ENCODE measurements around the gene SET.

DNA sequence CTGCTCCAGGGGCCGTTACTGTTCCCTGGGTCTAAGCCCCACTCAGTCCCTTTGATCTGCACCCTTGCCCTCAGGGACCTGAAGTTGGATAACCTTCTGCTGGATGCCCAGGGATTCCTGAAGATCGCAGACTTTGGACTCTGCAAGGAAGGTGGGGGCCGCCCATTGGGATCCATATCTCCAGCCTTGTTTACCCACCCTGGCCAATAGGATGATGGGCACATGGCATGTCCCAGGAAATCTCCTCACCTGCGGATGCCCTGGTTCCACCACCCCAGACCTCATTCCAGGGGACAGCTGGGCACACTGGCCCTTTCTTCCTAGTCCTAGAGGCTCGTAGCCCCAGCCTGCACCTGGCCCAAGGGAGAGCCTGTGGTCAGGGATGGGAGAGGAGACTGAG lies 29.5 kb downstream of the SET start:
- TF ChIP-seq, protein P1, sequence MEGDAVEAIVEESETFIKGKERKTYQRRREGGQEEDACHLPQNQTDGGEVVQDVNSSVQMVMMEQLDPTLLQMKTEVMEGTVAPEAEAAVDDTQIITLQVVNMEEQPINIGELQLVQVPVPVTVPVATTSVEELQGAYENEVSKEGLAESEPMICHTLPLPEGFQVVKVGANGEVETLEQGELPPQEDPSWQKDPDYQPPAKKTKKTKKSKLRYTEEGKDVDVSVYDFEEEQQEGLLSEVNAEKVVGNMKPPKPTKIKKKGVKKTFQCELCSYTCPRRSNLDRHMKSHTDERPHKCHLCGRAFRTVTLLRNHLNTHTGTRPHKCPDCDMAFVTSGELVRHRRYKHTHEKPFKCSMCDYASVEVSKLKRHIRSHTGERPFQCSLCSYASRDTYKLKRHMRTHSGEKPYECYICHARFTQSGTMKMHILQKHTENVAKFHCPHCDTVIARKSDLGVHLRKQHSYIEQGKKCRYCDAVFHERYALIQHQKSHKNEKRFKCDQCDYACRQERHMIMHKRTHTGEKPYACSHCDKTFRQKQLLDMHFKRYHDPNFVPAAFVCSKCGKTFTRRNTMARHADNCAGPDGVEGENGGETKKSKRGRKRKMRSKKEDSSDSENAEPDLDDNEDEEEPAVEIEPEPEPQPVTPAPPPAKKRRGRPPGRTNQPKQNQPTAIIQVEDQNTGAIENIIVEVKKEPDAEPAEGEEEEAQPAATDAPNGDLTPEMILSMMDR (conservative IDR thresholded peaks at IDR 0.05; ENCODE audit: low read length), result no peak
- no peak for TF ChIP-seq EZH2phosphoT487 (IDR thresholded peaks at IDR 0.05; ENCODE audit: borderline replicate concordance, low read depth, low read length)

Data from OCI-LY7 (cell line).